Skeletal muscle tissue (tissue), 4 donors: Measurements from ENCODE around the gene PLXNA1. TPM values are rescaled to one million over a fixed set of nuclear protein-coding genes. Genes with fewer than 3 reads are reported as not detected.

Source experiments
- H3K27ac ChIP-seq: one replicate; pipeline ENCODE4 v1.7.0; 2013; ENCODE audit warnings: mild to moderate bottlenecking, low read depth, low read length, inconsistent platforms
- H3K27me3 ChIP-seq, 3 donors: one replicate each; pipeline ENCODE4 v1.7.0; 2013; ENCODE audit warnings: low read length in 3 of 3; ENCODE audit not compliant: control insufficient read depth in 3 of 3, insufficient read depth in 3 of 3
- H3K36me3 ChIP-seq, 3 donors: one replicate each; pipeline ENCODE4 v1.7.0; 2013; ENCODE audit warnings: low read length in 3 of 3; ENCODE audit not compliant: control insufficient read depth in 3 of 3, insufficient read depth in 3 of 3
- H3K4me1 ChIP-seq, 3 donors: one replicate each; pipeline ENCODE4 v1.7.0; 2013; ENCODE audit warnings: low read length in 3 of 3, mild to moderate bottlenecking in 3 of 3; ENCODE audit not compliant: control insufficient read depth in 3 of 3, insufficient read depth in 3 of 3
- H3K4me3 ChIP-seq, 3 donors: one replicate each; pipeline ENCODE4 v1.7.0; 2013; ENCODE audit warnings: low read length in 3 of 3
- H3K9ac ChIP-seq, 3 donors: one replicate each; pipeline ENCODE4 v1.7.0; 2013; ENCODE audit warnings: low read length in 3 of 3, mild to moderate bottlenecking in 3 of 3, moderate library complexity in 2 of 3, low read depth in 1 of 3
- H3K9me3 ChIP-seq, 3 donors: one replicate each; pipeline ENCODE4 v1.7.0; 2013; ENCODE audit warnings: low read length in 3 of 3; ENCODE audit not compliant: control insufficient read depth in 3 of 3
- total RNA-seq: library from RNA; depleted of rRNA; stranded (reverse); fragments of >200 nt; gene quantifications from one replicate; pipeline ENCODE4 v1.2.3, GENCODE V29; 2014
- donor health status: Osteomylitis.

The PLXNA1 gene
- total RNA-seq, 1 donor from 2014 or later = 17.7 TPM

GRCh38 chr3:127014536-127015281, 31.8 kb downstream of the PLXNA1 start:
- H3K36me3 ChIP-seq = peaks cover 37 to 61% (median 60%) of the 10 kb centered on the region in 3 donors
- no peaks in the 10 kb centered on the region for H3K27me3 ChIP-seq
- no peak overlapping the region for H3K27ac ChIP-seq
- H3K4me3 ChIP-seq = no peak overlapping the region
- H3K9ac ChIP-seq = no peak overlapping the region
- no peaks in the 10 kb centered on the region for H3K9me3 ChIP-seq
- H3K4me1 ChIP-seq = peaks cover 0 to 3% (median 3%) of the 10 kb centered on the region in 3 donors

- Histone ChIP-seq H3K9ac (no peak overlapping the region), H3K27ac (no peak overlapping the region), H3K36me3 (peaks cover 44 to 68% (median 67%) of the 10 kb centered on the region in 3 donors), H3K4me1 (peaks cover 0 to 3% (median 0%) of the 10 kb centered on the region in 3 donors), H3K4me3 (no peak overlapping the region), H3K9me3 (no peaks in the 10 kb centered on the region), H3K27me3 (no peaks in the 10 kb centered on the region)
These were observed 32.5 kb downstream of the PLXNA1 start for GRCh38 chr3:127015282-127016042.

GRCh38 chr3:127016043-127016343, 33.1 kb downstream of the PLXNA1 start:
- peaks cover 46 to 72% (median 70%) of the 10 kb centered on the region in 3 donors for H3K36me3 ChIP-seq
- H3K27ac ChIP-seq = no peak overlapping the region
- no peaks in the 10 kb centered on the region for H3K27me3 ChIP-seq
- H3K4me3 ChIP-seq = no peak overlapping the region
- peaks cover 0 to 3% (median 0%) of the 10 kb centered on the region in 3 donors for H3K4me1 ChIP-seq
- no peaks in the 10 kb centered on the region for H3K9me3 ChIP-seq
- no peak overlapping the region for H3K9ac ChIP-seq

- Histone ChIP-seq H3K36me3 (peaks cover 49 to 77% (median 74%) of the 10 kb centered on the region in 3 donors), H3K9me3 (no peaks in the 10 kb centered on the region), H3K27ac (no peak overlapping the region)
These were observed 33.5 kb downstream of the PLXNA1 start for GRCh38 chr3:127016461-127016860.

GRCh38 chr3:127017229-127017628, 34.3 kb downstream of the PLXNA1 start:
- no peaks in the 10 kb centered on the region for H3K27me3 ChIP-seq
- peaks cover 53 to 78% (median 78%) of the 10 kb centered on the region in 3 donors for H3K36me3 ChIP-seq
- H3K4me1 ChIP-seq = no peaks in the 10 kb centered on the region

More at GRCh38 chr3:127016461-127016860, 33.5 kb downstream of the PLXNA1 start:
- H3K4me1 ChIP-seq = peaks cover 0 to 3% (median 0%) of the 10 kb centered on the region in 3 donors
- H3K9ac ChIP-seq = no peak overlapping the region
- H3K4me3 ChIP-seq = no peak overlapping the region
- no peaks in the 10 kb centered on the region for H3K27me3 ChIP-seq

GRCh38 chr3:127017781-127018180, 34.9 kb downstream of the PLXNA1 start:
- Histone ChIP-seq H3K27ac (no peak overlapping the region), H3K9me3 (no peaks in the 10 kb centered on the region), H3K36me3 (peaks cover 53 to 78% (median 78%) of the 10 kb centered on the region in 3 donors), H3K4me3 (no peak overlapping the region), H3K4me1 (no peaks in the 10 kb centered on the region), H3K9ac (no peak overlapping the region), H3K27me3 (no peaks in the 10 kb centered on the region)

More at GRCh38 chr3:127017229-127017628, 34.3 kb downstream of the PLXNA1 start:
- no peak overlapping the region for H3K4me3 ChIP-seq
- no peak overlapping the region for H3K27ac ChIP-seq
- no peak overlapping the region for H3K9ac ChIP-seq
- no peaks in the 10 kb centered on the region for H3K9me3 ChIP-seq

GRCh38 chr3:127018306-127018828, 35.5 kb downstream of the PLXNA1 start:
- H3K36me3 ChIP-seq = peaks cover 56 to 77% (median 77%) of the 10 kb centered on the region in 3 donors

GRCh38 chr3:127019449-127019848, 36.5 kb downstream of the PLXNA1 start:
- no peak overlapping the region for H3K4me3 ChIP-seq
- H3K36me3 ChIP-seq = peaks cover 53 to 80% (median 73%) of the 10 kb centered on the region in 3 donors
- no peak overlapping the region for H3K9ac ChIP-seq
- H3K27me3 ChIP-seq = no peaks in the 10 kb centered on the region
- no peaks in the 10 kb centered on the region for H3K9me3 ChIP-seq
- no peak overlapping the region for H3K27ac ChIP-seq
- no peaks in the 10 kb centered on the region for H3K4me1 ChIP-seq

More at GRCh38 chr3:127018306-127018828, 35.5 kb downstream of the PLXNA1 start:
- Histone ChIP-seq H3K27me3 (no peaks in the 10 kb centered on the region), H3K27ac (no peak overlapping the region), H3K4me1 (no peaks in the 10 kb centered on the region), H3K9me3 (no peaks in the 10 kb centered on the region), H3K9ac (no peak overlapping the region), H3K4me3 (no peak overlapping the region)

GRCh38 chr3:127020543-127020942, 37.6 kb downstream of the PLXNA1 start:
- H3K4me1 ChIP-seq = no peaks in the 10 kb centered on the region
- H3K9me3 ChIP-seq = no peaks in the 10 kb centered on the region
- H3K27me3 ChIP-seq = no peaks in the 10 kb centered on the region
- peaks cover 53 to 74% (median 69%) of the 10 kb centered on the region in 3 donors for H3K36me3 ChIP-seq
- H3K9ac ChIP-seq = no peak overlapping the region
- H3K4me3 ChIP-seq = no peak overlapping the region
- H3K27ac ChIP-seq = no peak overlapping the region

GRCh38 chr3:127022849-127023248, 39.9 kb downstream of the PLXNA1 start:
- Histone ChIP-seq H3K9me3 (no peaks in the 10 kb centered on the region), H3K9ac (no peak overlapping the region), H3K4me1 (no peaks in the 10 kb centered on the region), H3K4me3 (no peak overlapping the region), H3K27me3 (no peaks in the 10 kb centered on the region), H3K27ac (no peak overlapping the region), H3K36me3 (peaks cover 50 to 67% (median 54%) of the 10 kb centered on the region in 3 donors)
